HepG2 (cell line): ENCODE data around the gene TCFL5. TPM values are rescaled to one million over a fixed set of nuclear protein-coding genes. Genes with fewer than 3 reads are reported as not detected.

Source experiments
- AGO1 ChIP-seq: fragments of 200-400 bp; formaldehyde crosslinking; IDR thresholded peaks from 2 replicates; pipeline ENCODE4 v1.6.1; 2017; ENCODE audit warnings: mild to moderate bottlenecking, low read depth, low read length, moderate library complexity; ENCODE audit not compliant: poor library complexity, severe bottlenecking
- CCDC6 ChIP-seq: sonication (generic); formaldehyde crosslinking; IDR thresholded peaks from 2 replicates; pipeline ENCODE4 v1.8.1; 2022; ENCODE audit warnings: mild to moderate bottlenecking, missing genetic modification reagents, moderate library complexity
- IKZF4 ChIP-seq: sonication (generic); formaldehyde crosslinking; IDR thresholded peaks from 2 replicates; pipeline ENCODE4 v1.5.1; 2020; ENCODE audit warnings: borderline replicate concordance, mild to moderate bottlenecking, low read depth, missing genetic modification reagents; ENCODE audit errors: not compliant biosample characterization
- IRF2 ChIP-seq: IDR thresholded peaks from 2 replicates; pipeline ENCODE4 v1.6.1; 2018; ENCODE audit warnings: missing genetic modification reagents, missing compliant biosample characterization
- KLF12 ChIP-seq: sonication (generic); formaldehyde crosslinking; IDR thresholded peaks from 2 replicates; pipeline ENCODE4 v1.4.0; 2020; ENCODE audit warnings: missing genetic modification reagents, borderline replicate concordance
- MZF1 ChIP-seq: sonication (generic); formaldehyde crosslinking; IDR thresholded peaks from 2 replicates; pipeline ENCODE4 v1.8.1; 2023; ENCODE audit warnings: mild to moderate bottlenecking, missing genetic modification reagents, borderline replicate concordance
- PLSCR1 ChIP-seq: sonication (generic); formaldehyde crosslinking; IDR thresholded peaks from 2 replicates; pipeline ENCODE4 v1.5.0; 2020; ENCODE audit warnings: missing genetic modification reagents, mild to moderate bottlenecking, borderline replicate concordance
- POLR2A ChIP-seq, 2 experiments: IDR thresholded peaks; 2 replicates each; pipeline ENCODE4 v1.6.1; 2011; ENCODE audit warnings: low read depth in 2 of 2, low read length in 2 of 2, mild to moderate bottlenecking in 1 of 2, moderate library complexity in 1 of 2; ENCODE audit not compliant: insufficient read depth in 1 of 2
- SETDB1 ChIP-seq: sonication (generic); formaldehyde crosslinking; IDR thresholded peaks from 2 replicates; pipeline ENCODE4 v1.5.1; 2020; ENCODE audit warnings: missing genetic modification reagents, mild to moderate bottlenecking, borderline replicate concordance
- SNAPC5 ChIP-seq: sonication (generic); formaldehyde crosslinking; IDR thresholded peaks from 2 replicates; pipeline ENCODE4 v1.8.1; 2023; ENCODE audit warnings: mild to moderate bottlenecking, missing genetic modification reagents, borderline replicate concordance
- STAT6 ChIP-seq: sonication (generic); formaldehyde crosslinking; IDR thresholded peaks from 2 replicates; pipeline ENCODE4 v1.4.0; 2020; ENCODE audit warnings: missing genetic modification reagents, mild to moderate bottlenecking, borderline replicate concordance
- THAP8 ChIP-seq: sonication (generic); formaldehyde crosslinking; IDR thresholded peaks from 2 replicates; pipeline ENCODE4 v1.5.1; 2020; ENCODE audit warnings: missing genetic modification reagents, mild to moderate bottlenecking, borderline replicate concordance
- XRCC5 ChIP-seq: fragments of 200-400 bp; formaldehyde crosslinking; optimal IDR thresholded peaks from 2 replicates; pipeline ENCODE3; 2017; ENCODE audit warnings: mild to moderate bottlenecking, low read length
- YEATS4 ChIP-seq: sonication (generic); formaldehyde crosslinking; IDR thresholded peaks from 2 replicates; pipeline ENCODE4 v1.4.0; 2020; ENCODE audit warnings: missing genetic modification reagents, borderline replicate concordance
- ZBTB7B ChIP-seq: sonication (generic); formaldehyde crosslinking; IDR thresholded peaks from 2 replicates; pipeline ENCODE4 v1.4.0; 2020; ENCODE audit warnings: missing genetic modification reagents
- ZMAT3 ChIP-seq: sonication (generic); formaldehyde crosslinking; conservative IDR thresholded peaks from 2 replicates; pipeline ENCODE4 v1.7.0; 2021; ENCODE audit warnings: missing genetic modification reagents
- ZNF180 ChIP-seq: sonication (generic); formaldehyde crosslinking; IDR thresholded peaks from 2 replicates; pipeline ENCODE4 v1.4.0; 2020; ENCODE audit warnings: low read depth, missing genetic modification reagents, borderline replicate concordance
- ZNF24 ChIP-seq: fragments of 450-650 bp; IDR thresholded peaks from 2 replicates; pipeline ENCODE4 v1.6.1; 2017; ENCODE audit warnings: antibody characterized with exemption, mild to moderate bottlenecking
- ZNF441 ChIP-seq: sonication (generic); formaldehyde crosslinking; IDR thresholded peaks from 2 replicates; pipeline ENCODE4 v1.7.0; 2021; ENCODE audit warnings: missing genetic modification reagents, borderline replicate concordance
- ZNF567 ChIP-seq: sonication (generic); formaldehyde crosslinking; IDR thresholded peaks from 2 replicates; pipeline ENCODE4 v1.8.1; 2023; ENCODE audit warnings: mild to moderate bottlenecking, missing genetic modification reagents, borderline replicate concordance
- ZNF615 ChIP-seq: sonication (generic); formaldehyde crosslinking; IDR thresholded peaks from 2 replicates; pipeline ENCODE4 v1.5.0; 2020; ENCODE audit warnings: mild to moderate bottlenecking, missing genetic modification reagents, borderline replicate concordance
- ZNF691 ChIP-seq: sonication (generic); formaldehyde crosslinking; IDR thresholded peaks from 2 replicates; pipeline ENCODE4 v1.4.0; 2020; ENCODE audit warnings: missing genetic modification reagents, low read depth, mild to moderate bottlenecking, borderline replicate concordance
- ZNF746 ChIP-seq: sonication (generic); formaldehyde crosslinking; IDR thresholded peaks from 2 replicates; pipeline ENCODE4 v1.8.0; 2022; ENCODE audit warnings: mild to moderate bottlenecking, missing genetic modification reagents
- ZNF788 ChIP-seq: sonication (generic); formaldehyde crosslinking; IDR thresholded peaks from 2 replicates; pipeline ENCODE4 v1.5.0; 2020; ENCODE audit warnings: mild to moderate bottlenecking, missing genetic modification reagents, borderline replicate concordance
- polyA plus RNA-seq, 8 experiments: library from polyadenylated mRNA; depleted of rRNA in 3 of 8; stranded (reverse) in 7 of 8; unstranded in 1 of 8; fragments of >200 nt; fragmentation: Illumina TruSeq in 4 of 8; extraction: Trizol in 4 of 8; gene quantifications; 2 replicates each; pipeline versions ENCODE4 v1.2.1 to v1.2.3, GENCODE V29; 2011 to 2016; ENCODE audit warnings: low read depth in 4 of 8, missing spikeins in 1 of 8, mixed read lengths in 1 of 8; ENCODE audit not compliant: insufficient read depth in 1 of 8
- total RNA-seq, 5 experiments: library from RNA; depleted of rRNA; stranded (reverse); fragments of >200 nt; fragmentation: Illumina TruSeq; extraction: Trizol; gene quantifications; 2 replicates each; pipeline ENCODE4 v1.2.3, GENCODE V29; 2016; ENCODE audit warnings: low read depth in 1 of 5

TCFL5 gene
- total and polyA plus RNA-seq, 2 of the 13 experiments (the other 11 are each of a cell fraction or from before 2014, with no cell fraction given): 14.8 to 20.0 TPM

GRCh38 chr20:62795023-62795761, 66.4 kb downstream of the TCFL5 start (continued):
- TF ChIP-seq IRF2 (CRISPR knock-in tag) (peak; percentile 10; the same call in 1 of the 2 replicates), ZNF180 (CRISPR knock-in tag) (peak; percentile 89), ZNF691 (CRISPR knock-in tag) (peak; percentile 88), ZNF24 (no peak), AGO1 (peak; percentile 31), MZF1 (CRISPR knock-in tag) (no peak), ZNF788 (peak; percentile 79), THAP8 (CRISPR knock-in tag) (no peak; the same call in 1 of the 2 replicates), SNAPC5 (CRISPR knock-in tag) (peak; percentile 85; the same call in 1 of the 2 replicates), ZBTB7B (peak; percentile 80), ZNF567 (CRISPR knock-in tag) (0 out of 2 replicates have a peak, but pooled peaks have one; percentile 75), ZNF746 (peak; percentile 72; the same call in 1 of the 2 replicates), PLSCR1 (CRISPR knock-in tag) (0 out of 2 replicates have a peak, but pooled peaks have one; percentile 36), CCDC6 (CRISPR knock-in tag) (peak; percentile 67; the same call in 1 of the 2 replicates), IKZF4 (CRISPR knock-in tag) (peak; percentile 83), SETDB1 (no peak), STAT6 (CRISPR knock-in tag) (peak; percentile 80; the same call in 1 of the 2 replicates), ZMAT3 (peak; percentile 74; the same call in 1 of the 2 replicates), POLR2A (IDR thresholded peaks at IDR 0.05; ENCODE audit: insufficient read depth in 1 of 2, low read depth in 2 of 2, low read length in 2 of 2) (peak in 1 of 2 experiments; percentile 76; a peak in 2 of 4 replicates), KLF12 (CRISPR knock-in tag) (0 out of 2 replicates have a peak, but pooled peaks have one; percentile 64), ZNF615 (no peak), XRCC5 (peak; percentile 62), ZNF441 (CRISPR knock-in tag) (peak; percentile 55; the same call in 1 of the 2 replicates), YEATS4 (CRISPR knock-in tag) (peak; percentile 73)
